Astrocyte of the cerebellum (primary cell): ENCODE results near the gene OR52I2.
A peak's percentile ranks its signal among the peaks of the same experiment; 100 is the strongest.

ENCODE experiments used
- DNase-seq: peaks from one replicate; pipeline ENCODE4 v3.0.0-alpha.2; 2011; ENCODE audit warnings: low read depth
- H3K4me3 ChIP-seq: 2 replicates; pipeline ENCODE4 v1.5.1; 2011; ENCODE audit warnings: mild to moderate bottlenecking, low read depth, low read length, moderate library complexity
- in situ Hi-C: cut with HindIII; loops from 2 replicates; pipeline ENCODE4 v1.10.0; 2017; ENCODE audit warnings: low sequenced_read_pairs
- TF ChIP-seq, protein P1 (sequence below): IDR thresholded peaks from 2 replicates; pipeline ENCODE4 v1.5.1; 2012; ENCODE audit warnings: low read length, low read depth, moderate library complexity, mild to moderate bottlenecking; ENCODE audit errors: missing control alignments

OR52I2 gene

DNA sequence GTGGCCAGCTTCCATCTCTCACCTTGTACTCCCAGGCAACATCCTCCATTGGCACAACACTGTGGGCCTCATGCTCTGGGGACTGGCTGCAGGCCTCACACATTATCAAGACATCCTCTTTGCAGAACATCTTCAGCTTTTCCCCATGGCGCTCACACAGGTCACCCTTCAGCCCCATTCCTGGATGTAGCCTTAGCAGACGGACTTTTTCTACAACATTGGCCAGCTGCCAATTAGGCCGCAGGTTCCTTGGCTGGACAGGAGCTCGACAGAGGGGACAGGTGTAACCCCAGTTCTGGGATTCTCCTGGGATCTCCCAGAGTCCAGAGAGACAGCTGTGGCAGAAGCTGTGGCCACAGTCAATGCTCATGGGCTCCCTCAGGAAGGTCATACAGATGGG is 23.5 kb downstream of the OR52I2 start:
- TF ChIP-seq, protein P1, sequence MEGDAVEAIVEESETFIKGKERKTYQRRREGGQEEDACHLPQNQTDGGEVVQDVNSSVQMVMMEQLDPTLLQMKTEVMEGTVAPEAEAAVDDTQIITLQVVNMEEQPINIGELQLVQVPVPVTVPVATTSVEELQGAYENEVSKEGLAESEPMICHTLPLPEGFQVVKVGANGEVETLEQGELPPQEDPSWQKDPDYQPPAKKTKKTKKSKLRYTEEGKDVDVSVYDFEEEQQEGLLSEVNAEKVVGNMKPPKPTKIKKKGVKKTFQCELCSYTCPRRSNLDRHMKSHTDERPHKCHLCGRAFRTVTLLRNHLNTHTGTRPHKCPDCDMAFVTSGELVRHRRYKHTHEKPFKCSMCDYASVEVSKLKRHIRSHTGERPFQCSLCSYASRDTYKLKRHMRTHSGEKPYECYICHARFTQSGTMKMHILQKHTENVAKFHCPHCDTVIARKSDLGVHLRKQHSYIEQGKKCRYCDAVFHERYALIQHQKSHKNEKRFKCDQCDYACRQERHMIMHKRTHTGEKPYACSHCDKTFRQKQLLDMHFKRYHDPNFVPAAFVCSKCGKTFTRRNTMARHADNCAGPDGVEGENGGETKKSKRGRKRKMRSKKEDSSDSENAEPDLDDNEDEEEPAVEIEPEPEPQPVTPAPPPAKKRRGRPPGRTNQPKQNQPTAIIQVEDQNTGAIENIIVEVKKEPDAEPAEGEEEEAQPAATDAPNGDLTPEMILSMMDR: no peak
- in situ Hi-C loops: no loop called here
- H3K4me3 ChIP-seq: no peak overlapping the region
- no peak for DNase-seq

DNA sequence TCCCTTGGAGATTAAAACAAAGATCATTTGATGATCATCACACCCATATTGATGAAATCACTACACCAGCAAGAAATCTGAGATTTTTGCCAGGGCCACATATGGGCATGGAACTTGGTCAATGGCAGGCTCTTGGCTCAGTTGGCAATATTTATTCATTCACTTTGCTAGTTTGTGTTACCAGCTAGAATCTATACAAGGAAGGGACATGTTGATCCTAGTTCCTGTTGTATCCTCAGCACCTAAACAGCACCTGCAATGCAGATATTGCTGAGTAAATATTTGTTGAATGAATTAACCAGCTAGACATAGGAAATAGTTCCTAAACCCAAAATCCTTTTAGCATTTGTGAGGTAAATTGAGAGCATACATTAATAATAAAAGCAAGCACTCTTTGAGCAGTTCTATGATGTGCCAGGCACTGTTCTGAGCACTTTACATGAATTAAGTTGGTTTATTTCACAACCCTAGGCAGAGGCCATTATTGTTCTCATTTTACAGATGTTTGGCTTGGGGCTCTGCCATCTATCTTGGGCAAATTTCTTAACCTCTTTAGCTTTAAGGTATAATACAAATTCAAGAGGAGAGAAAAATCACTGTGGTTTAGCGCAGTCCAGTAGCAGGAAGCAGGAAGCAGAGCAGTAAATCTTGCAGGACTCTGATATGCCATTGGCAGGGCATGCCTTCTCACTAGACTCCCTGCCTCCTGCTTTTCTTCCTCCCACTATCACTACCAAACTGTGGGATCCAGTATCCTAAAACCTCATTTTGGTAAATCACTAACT is 24.9 kb downstream of the OR52I2 start:
- TF ChIP-seq, protein P1: no peak
- peak overlapping the region; percentile 69 for H3K4me3 ChIP-seq
- DNase-seq: peak; percentile 5
- in situ Hi-C loops: no loop called here

DNA sequence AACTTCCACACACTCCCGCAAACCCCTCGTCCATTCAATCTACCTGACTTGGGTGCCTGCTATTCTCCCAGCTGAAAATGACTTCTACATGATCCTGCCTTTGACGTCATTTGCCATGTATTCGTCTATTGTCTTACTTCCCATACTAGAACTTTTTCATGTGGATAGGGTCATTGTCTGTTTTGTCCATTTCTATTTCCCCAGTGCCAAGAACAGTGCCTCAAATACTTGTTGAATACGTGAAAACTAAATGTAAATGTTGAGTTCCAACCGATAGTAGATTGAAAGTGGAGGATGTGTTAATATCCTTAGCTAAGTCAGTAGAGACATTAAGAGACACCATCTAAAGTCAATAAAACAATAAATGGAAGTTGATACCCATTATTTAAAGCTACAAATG is 25.6 kb downstream of the OR52I2 start:
- H3K4me3 ChIP-seq: peak overlapping the region; percentile 69
- no peak for DNase-seq
- in situ Hi-C loops: no loop called here
- TF ChIP-seq, protein P1: no peak

DNA sequence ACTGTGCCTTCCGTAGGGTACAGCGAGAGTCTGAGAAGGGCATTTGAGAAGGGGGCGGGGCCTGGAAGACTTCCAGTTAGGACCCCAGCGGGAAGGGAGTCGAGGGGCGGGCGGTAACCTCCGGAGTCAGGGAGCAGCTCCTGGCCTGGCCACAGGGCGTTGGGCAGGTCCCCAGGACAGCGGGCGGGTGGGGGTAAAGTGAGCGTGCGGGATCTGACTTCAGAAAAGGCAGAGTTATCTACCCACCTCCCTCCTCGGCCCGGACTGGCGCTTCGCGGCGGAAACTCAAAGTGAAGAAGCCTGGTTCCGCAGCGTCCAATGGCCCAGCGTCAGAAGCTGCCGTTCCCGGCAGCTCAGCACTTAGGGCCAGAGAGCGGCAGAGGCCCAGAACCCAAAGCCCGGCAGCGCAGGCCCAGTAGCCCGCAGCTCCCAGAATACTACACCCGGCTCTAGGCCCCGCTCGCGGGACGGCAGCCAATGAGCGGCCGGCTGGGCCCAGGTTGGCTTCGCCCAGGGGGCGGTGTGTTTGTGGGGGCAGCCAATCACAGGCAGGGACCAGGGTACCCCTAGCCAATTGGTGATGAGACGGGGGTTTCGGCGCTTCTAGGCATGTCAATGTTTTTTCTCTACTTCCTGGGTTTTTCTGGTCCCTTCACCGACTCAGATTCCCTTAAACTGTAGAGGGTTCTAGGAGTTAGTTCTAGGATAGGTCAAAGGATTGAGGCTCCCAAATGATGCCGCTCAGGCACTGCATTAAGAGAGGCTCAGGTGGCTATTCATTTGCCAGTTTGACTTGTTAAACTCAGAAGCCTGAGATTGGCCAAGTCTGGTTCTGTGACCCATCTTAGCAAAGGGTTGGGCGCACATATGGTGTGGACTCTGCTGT is 26.5 kb downstream of the OR52I2 start, which contains the start of gene TRIM68:
Gene TRIM68, minus strand, starts transcription at position 451 of the 886 bp plus-strand sequence. CDS start 2,727 bp downstream, outside the sequence.
- TF ChIP-seq, protein P1: no peak
- H3K4me3 ChIP-seq: peak within 1 kb of the TSS; percentile 69
- DNase-seq: peak; percentile 90
- in situ Hi-C loops: no loop called here

DNA sequence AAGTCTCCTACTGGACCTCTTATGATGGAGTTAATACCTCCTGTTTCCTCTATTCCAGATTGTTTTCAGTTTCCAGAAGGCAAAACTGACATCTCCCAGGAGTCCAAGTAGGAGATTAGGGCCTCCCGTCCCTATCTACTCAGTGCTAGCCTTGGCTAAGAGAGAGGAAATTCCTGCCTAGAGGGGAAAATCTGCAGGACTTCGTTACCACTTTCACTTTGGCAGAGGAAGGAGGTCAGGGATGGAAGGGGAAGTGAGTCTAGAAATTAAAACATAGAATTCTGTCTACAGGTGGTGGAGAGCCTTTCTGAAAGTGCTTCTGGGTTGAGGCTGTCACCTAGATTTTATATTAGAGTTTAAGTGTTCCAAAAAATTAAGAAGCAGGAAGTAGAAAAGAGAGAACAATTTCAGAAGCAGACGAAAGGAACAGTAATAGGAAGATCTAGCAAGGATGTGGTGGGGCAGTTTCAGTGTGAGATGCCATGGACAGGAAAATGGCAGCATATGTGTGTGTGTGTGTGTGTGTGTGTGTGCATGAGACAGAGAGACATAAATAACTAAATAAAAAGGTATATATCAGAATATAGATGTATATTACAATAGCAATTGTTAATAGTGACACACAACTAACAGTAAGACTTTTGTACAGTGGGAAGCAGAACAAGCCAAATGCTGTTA is 28.9 kb downstream of the OR52I2 start:
- TF ChIP-seq, protein P1: no peak
- DNase-seq: no peak
- H3K4me3 ChIP-seq: no peak overlapping the region
- in situ Hi-C loops: no loop called here

DNA sequence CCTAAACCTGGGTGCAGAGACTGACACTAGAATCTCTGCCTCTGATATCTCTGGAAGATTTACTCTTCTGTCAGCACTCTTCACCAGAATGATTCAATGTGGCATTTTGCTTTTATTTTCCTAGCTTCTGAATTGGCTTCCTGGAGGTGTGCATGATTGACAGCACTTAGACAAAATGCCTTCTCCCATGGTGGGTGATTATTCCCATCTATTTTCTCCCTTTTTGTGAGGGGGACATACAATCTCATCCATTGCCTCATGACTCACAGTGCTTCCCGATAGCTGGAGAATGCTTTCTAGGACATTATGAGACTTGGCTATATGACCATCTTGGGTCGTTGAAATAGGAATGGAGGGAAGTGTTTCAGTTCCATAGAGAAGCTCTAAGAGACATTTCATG is 30.4 kb downstream of the OR52I2 start:
- TF ChIP-seq, protein P1: no peak
- DNase-seq: no peak
- in situ Hi-C loops: no loop called here
- H3K4me3 ChIP-seq: no peak overlapping the region
